Nephron (organoid): Measurements from ENCODE around the gene GPR153.

Experiments
- H3K27ac Mint-ChIP-seq, 3 experiments: 2 replicates each; pipeline ENCODE4 v1.8.0; 2020; ENCODE audit warnings: mixed read lengths in 3 of 3, mild to moderate bottlenecking in 2 of 3, moderate library complexity in 1 of 3
- H3K27me3 Mint-ChIP-seq: 2 replicates; pipeline ENCODE4 v1.8.0; 2021; ENCODE audit warnings: low read depth, mild to moderate bottlenecking, moderate library complexity, mixed read lengths
- H3K36me3 Mint-ChIP-seq: 2 replicates; pipeline ENCODE4 v1.8.0; 2020; ENCODE audit warnings: low read depth, mixed read lengths
- H3K4me1 Mint-ChIP-seq: 2 replicates; pipeline ENCODE4 v1.8.0; 2020; ENCODE audit warnings: mixed read lengths
- H3K4me3 Mint-ChIP-seq, 3 experiments: 2 replicates each; pipeline ENCODE4 v1.8.0; 2020; ENCODE audit warnings: mild to moderate bottlenecking in 3 of 3, mixed read lengths in 3 of 3, moderate library complexity in 2 of 3
- H3K9me3 Mint-ChIP-seq: 2 replicates; pipeline ENCODE4 v1.8.0; 2020; ENCODE audit warnings: mixed read lengths
- CTCF ChIP-seq, 3 experiments: fragments of 200-600 bp; sonication (generic); IDR thresholded peaks; one replicate each; pipeline ENCODE4 v1.5.0; 2021; ENCODE audit warnings: antibody characterized with exemption in 3 of 3; ENCODE audit not compliant: unreplicated experiment in 3 of 3

Gene GPR153

GRCh38 chr1:6274102-6274501 is 13.2 kb upstream of the GPR153 start:
- H3K4me1 Mint-ChIP-seq = peaks cover 76% of the 10 kb centered on the region
- H3K27me3 Mint-ChIP-seq = peaks cover 4% of the 10 kb centered on the region
- no peaks in the 10 kb centered on the region for H3K36me3 Mint-ChIP-seq
- H3K4me3 Mint-ChIP-seq = no peak overlapping the region
- TF ChIP-seq CTCF (IDR thresholded peaks at IDR 0.05; ENCODE audit: unreplicated experiment in 3 of 3) = no peak
- no peaks in the 10 kb centered on the region for H3K9me3 Mint-ChIP-seq
- H3K27ac Mint-ChIP-seq = no peak overlapping the region

GRCh38 chr1:6273380-6273891 is 12.5 kb upstream of the GPR153 start:
- Mint-ChIP-seq H3K4me3 (peak overlapping the region; percentile 4 to 53 (median 41)), H3K4me1 (peaks cover 76% of the 10 kb centered on the region), H3K27ac (peak overlapping the region; percentile 82 to 95 (median 92)), H3K9me3 (no peaks in the 10 kb centered on the region), H3K36me3 (no peaks in the 10 kb centered on the region), H3K27me3 (no peaks in the 10 kb centered on the region)
- no peak for TF ChIP-seq CTCF (IDR thresholded peaks at IDR 0.05; ENCODE audit: unreplicated experiment in 3 of 3)

- Mint-ChIP-seq H3K9me3 (no peaks in the 10 kb centered on the region), H3K27me3 (peaks cover 2% of the 10 kb centered on the region), H3K4me3 (no peak overlapping the region), H3K4me1 (peaks cover 76% of the 10 kb centered on the region), H3K36me3 (no peaks in the 10 kb centered on the region), H3K27ac (peak overlapping the region; percentile 82 to 95 (median 92))
- TF ChIP-seq CTCF (IDR thresholded peaks at IDR 0.05; ENCODE audit: unreplicated experiment in 3 of 3) = peak in 1 of 3 experiments; percentile 15
Measured at GRCh38 chr1:6272868-6273267, 12.0 kb upstream of the GPR153 start.

GRCh38 chr1:6272452-6272851 is 11.6 kb upstream of the GPR153 start:
- H3K27ac Mint-ChIP-seq = peak overlapping the region; percentile 82 to 95 (median 92)
- no peak overlapping the region for H3K4me3 Mint-ChIP-seq
- H3K9me3 Mint-ChIP-seq = no peaks in the 10 kb centered on the region

GRCh38 chr1:6271554-6271953 is 10.7 kb upstream of the GPR153 start:
- Mint-ChIP-seq H3K9me3 (no peaks in the 10 kb centered on the region), H3K4me3 (peak overlapping the region; percentile 42 to 60 (median 56)), H3K4me1 (peaks cover 79% of the 10 kb centered on the region), H3K36me3 (no peaks in the 10 kb centered on the region), H3K27ac (peak overlapping the region; percentile 92 to 95 (median 93)), H3K27me3 (peaks cover 5% of the 10 kb centered on the region)
- no peak for TF ChIP-seq CTCF (IDR thresholded peaks at IDR 0.05; ENCODE audit: unreplicated experiment in 3 of 3)

More at GRCh38 chr1:6272452-6272851, 11.6 kb upstream of the GPR153 start:
- peaks cover 5% of the 10 kb centered on the region for H3K27me3 Mint-ChIP-seq
- H3K4me1 Mint-ChIP-seq = peaks cover 76% of the 10 kb centered on the region
- no peaks in the 10 kb centered on the region for H3K36me3 Mint-ChIP-seq
- no peak for TF ChIP-seq CTCF (IDR thresholded peaks at IDR 0.05; ENCODE audit: unreplicated experiment in 3 of 3)

- Mint-ChIP-seq H3K27me3 (peaks cover 5% of the 10 kb centered on the region), H3K4me1 (peaks cover 79% of the 10 kb centered on the region), H3K36me3 (no peaks in the 10 kb centered on the region), H3K9me3 (no peaks in the 10 kb centered on the region), H3K4me3 (peak overlapping the region in 2 of 3 experiments; percentile 36 to 53), H3K27ac (peak overlapping the region; percentile 92 to 95 (median 93))
- TF ChIP-seq CTCF (IDR thresholded peaks at IDR 0.05; ENCODE audit: unreplicated experiment in 3 of 3) = no peak
Measured at GRCh38 chr1:6271006-6271405, 10.1 kb upstream of the GPR153 start.
